ENCODE measurements around the gene TESMIN. TPM values are rescaled to one million over a fixed set of nuclear protein-coding genes. Genes with fewer than 3 reads are reported as not detected.

Gene TESMIN, protein sequence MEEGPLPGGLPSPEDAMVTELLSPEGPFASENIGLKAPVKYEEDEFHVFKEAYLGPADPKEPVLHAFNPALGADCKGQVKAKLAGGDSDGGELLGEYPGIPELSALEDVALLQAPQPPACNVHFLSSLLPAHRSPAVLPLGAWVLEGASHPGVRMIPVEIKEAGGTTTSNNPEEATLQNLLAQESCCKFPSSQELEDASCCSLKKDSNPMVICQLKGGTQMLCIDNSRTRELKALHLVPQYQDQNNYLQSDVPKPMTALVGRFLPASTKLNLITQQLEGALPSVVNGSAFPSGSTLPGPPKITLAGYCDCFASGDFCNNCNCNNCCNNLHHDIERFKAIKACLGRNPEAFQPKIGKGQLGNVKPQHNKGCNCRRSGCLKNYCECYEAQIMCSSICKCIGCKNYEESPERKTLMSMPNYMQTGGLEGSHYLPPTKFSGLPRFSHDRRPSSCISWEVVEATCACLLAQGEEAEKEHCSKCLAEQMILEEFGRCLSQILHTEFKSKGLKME
- total RNA-seq = 0.32 and 1.3 TPM in 2 replicates

DNA sequence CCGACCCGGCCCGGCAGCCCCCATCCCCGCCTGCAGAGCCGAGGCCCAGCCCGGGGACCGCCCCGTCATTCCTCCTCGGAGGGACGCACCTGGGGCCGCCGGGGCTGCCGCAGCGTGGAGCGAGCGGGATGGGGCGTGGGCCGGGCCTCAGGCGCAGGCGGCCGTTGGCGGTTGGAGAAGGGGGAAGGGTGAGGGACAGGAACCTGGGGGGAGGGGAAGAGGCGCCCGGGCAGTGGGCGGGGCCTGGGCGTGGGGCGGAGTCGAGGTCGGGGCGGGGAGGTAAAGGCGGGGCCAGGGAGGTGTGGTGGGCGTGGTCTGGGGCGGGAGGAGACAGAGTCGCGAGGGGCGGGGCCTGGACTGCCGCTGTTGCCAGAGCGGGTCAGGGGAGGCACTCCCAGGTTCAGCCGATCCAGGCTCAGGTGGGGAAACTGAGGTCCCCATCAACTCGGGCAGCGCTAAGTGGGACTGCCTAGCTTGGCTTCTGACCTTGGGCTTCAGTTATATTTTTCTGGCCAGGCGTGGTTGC, at the start of gene TESMIN:
TSS of gene TESMIN (minus strand) at position 190 of the 526 bp plus-strand sequence. CDS start 860 bp downstream, outside the sequence.

DNA sequence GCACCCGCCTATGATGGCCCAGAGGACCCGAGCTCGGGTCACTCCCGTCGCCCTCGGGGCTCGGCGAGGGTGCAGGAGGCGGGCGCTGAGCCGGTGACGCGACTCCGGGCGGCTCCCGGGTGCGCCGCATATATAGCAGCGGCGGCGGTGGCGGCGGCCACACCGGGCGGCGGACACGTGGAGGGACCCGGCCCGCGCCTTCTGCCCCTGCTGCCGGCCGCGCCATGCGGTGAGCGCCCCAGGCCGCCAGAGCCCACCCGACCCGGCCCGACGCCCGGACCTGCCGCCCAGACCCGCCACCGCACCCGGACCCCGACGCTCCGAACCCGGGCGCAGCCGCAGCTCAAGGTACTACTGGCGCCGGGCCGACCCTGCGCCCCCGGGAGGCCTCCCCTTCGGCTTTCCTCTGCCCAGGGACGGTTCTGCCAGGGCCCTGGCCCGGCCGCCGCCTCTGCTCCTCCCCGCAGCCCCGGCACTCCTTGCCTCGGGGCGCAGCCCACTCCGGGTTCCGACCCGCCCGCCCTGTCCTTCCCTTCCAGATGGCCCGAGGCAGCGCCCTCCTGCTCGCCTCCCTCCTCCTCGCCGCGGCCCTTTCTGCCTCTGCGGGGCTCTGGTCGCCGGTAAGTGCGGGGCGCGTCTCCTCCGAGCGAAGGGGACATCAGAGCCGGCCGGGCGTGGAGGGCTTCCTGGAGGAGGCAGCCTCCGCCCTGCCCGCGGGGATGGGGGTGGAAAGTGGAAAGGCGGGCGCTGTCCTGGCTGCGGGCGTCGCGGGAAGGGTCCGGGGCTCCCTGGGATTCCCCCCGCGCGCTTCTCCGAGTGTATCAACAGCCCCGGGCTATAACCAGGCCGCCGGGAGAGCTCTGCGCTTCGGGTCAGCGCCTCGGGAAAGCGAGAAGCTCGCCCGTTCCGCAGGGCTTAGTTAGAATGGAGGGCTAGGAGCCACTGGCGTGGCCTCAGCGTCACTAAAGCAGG, 66.6 kb downstream of the TESMIN start, which contains the start of gene GAL:
TSS of gene GAL (plus strand) at position 160 of the 972 bp plus-strand sequence. CDS start at position 540, 380 bp downstream.

Other genes with a start within 250 kb of the TESMIN start
- 0.26 TPM in 1 of 2 replicates, not detected in the other for gene GAL, start 67.0 kb downstream of the TESMIN start, total RNA-seq
- 32.7 and 39.7 TPM in 2 replicates for gene CPT1A, start 90.4 kb upstream of the TESMIN start, total RNA-seq
- 40.6 and 46.1 TPM in 2 replicates for gene MRPL21, start 152.3 kb upstream of the TESMIN start, total RNA-seq
- gene IGHMBP2, start 152.4 kb upstream of the TESMIN start, total RNA-seq = 10.8 and 13.1 TPM in 2 replicates
- gene MRGPRD, start 229.5 kb upstream of the TESMIN start, total RNA-seq = not detected in 2 replicates

Data from articular chondrocyte of knee joint (primary cell).